ENCODE results near the gene LYZL6. TPM values are rescaled to one million over a fixed set of nuclear protein-coding genes. Genes with fewer than 3 reads are reported as not detected.

Gene LYZL6
- total RNA-seq, 1 donor from 2014 or later = not detected

GRCh38 chr17:35913609-35914008, 29.9 kb downstream of the LYZL6 start:
- intact Hi-C loops (cut with DNase I) = no loop called here

GRCh38 chr17:35912942-35913341, 30.6 kb downstream of the LYZL6 start:
- no peak for DNase-seq
- Histone ChIP-seq H3K9me3 (no peaks in the 10 kb centered on the region), H3K27me3 (no peaks in the 10 kb centered on the region), H3K36me3 (no peaks in the 10 kb centered on the region), H3K4me3 (no peak overlapping the region), H3K27ac (no peak overlapping the region), H3K4me1 (no peaks in the 10 kb centered on the region)
- no peak for ATAC-seq
- intact Hi-C loops (cut with DNase I) = no loop called here
- TF ChIP-seq CTCF (IDR thresholded peaks at IDR 0.05) = no peak

More at GRCh38 chr17:35913609-35914008, 29.9 kb downstream of the LYZL6 start:
- H3K36me3 ChIP-seq = no peaks in the 10 kb centered on the region
- no peak overlapping the region for H3K4me3 ChIP-seq
- no peaks in the 10 kb centered on the region for H3K27me3 ChIP-seq
- no peak overlapping the region for H3K27ac ChIP-seq
- no peak for TF ChIP-seq CTCF (IDR thresholded peaks at IDR 0.05)
- H3K4me1 ChIP-seq = no peaks in the 10 kb centered on the region
- no peak for ATAC-seq
- DNase-seq = no peak
- H3K9me3 ChIP-seq = no peaks in the 10 kb centered on the region

GRCh38 chr17:35912339-35912912, 31.1 kb downstream of the LYZL6 start:
- ATAC-seq (no peak), DNase-seq (no peak)
- Histone ChIP-seq H3K9me3 (no peaks in the 10 kb centered on the region), H3K4me1 (no peaks in the 10 kb centered on the region), H3K27ac (no peak overlapping the region), H3K27me3 (no peaks in the 10 kb centered on the region), H3K4me3 (no peak overlapping the region), H3K36me3 (no peaks in the 10 kb centered on the region)
- intact Hi-C loops (cut with DNase I) = no loop called here
- TF ChIP-seq CTCF (IDR thresholded peaks at IDR 0.05) = no peak

DNA sequence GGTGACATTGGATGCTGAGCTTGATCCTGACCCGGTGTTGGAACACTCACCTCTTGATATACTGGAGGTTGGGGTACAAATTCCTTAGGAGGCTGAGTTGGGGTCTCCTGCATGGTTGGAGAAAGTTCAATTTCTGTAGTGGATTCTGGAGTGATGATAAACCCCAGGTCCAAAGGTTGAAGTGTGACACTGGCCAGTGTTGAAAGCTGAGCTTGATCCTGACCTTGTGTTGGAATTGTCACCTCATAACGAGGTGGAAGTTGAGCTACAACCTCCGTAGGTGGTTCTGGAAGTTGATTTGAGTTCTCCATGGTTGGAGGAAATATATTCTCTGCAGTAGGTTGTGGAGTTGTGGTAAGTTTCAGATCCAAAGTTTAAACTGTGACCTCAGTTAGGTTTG, 34.1 kb downstream of the LYZL6 start:
- no peak overlapping the region for H3K27ac ChIP-seq
- intact Hi-C loops (cut with DNase I) = no loop called here
- no peak for ATAC-seq
- no peaks in the 10 kb centered on the region for H3K4me1 ChIP-seq
- no peak overlapping the region for H3K4me3 ChIP-seq
- no peaks in the 10 kb centered on the region for H3K36me3 ChIP-seq
- no peak for DNase-seq
- no peak for TF ChIP-seq CTCF (IDR thresholded peaks at IDR 0.05)
- no peaks in the 10 kb centered on the region for H3K9me3 ChIP-seq
- H3K27me3 ChIP-seq = no peaks in the 10 kb centered on the region

- Histone ChIP-seq H3K9me3 (no peaks in the 10 kb centered on the region), H3K27me3 (no peaks in the 10 kb centered on the region), H3K36me3 (no peaks in the 10 kb centered on the region), H3K4me3 (no peak overlapping the region), H3K4me1 (no peaks in the 10 kb centered on the region), H3K27ac (no peak overlapping the region)
- DNase-seq (no peak), ATAC-seq (no peak)
- intact Hi-C loops (cut with DNase I) = no loop called here
- TF ChIP-seq CTCF (IDR thresholded peaks at IDR 0.05) = no peak
Measured at GRCh38 chr17:35907691-35908090, 35.8 kb downstream of the LYZL6 start.

Data from upper lobe of right lung (tissue), 1 donor.